Neutrophil (primary cell): ENCODE results near the gene EEPD1.

Experiments
- H3K27ac ChIP-seq: fragments of 200-600 bp; sonication (generic); 2 replicates; pipeline ENCODE4 v1.5.1; 2016; ENCODE audit warnings: mild to moderate bottlenecking, moderate library complexity
- H3K27me3 ChIP-seq: fragments of 200-600 bp; sonication (generic); 2 replicates; pipeline ENCODE4 v1.6.0; 2016; ENCODE audit warnings: mild to moderate bottlenecking
- H3K36me3 ChIP-seq: fragments of 200-600 bp; sonication (generic); 2 replicates; pipeline ENCODE4 v1.5.1; 2017
- H3K4me1 ChIP-seq, 2 experiments: fragments of 200-600 bp in 1 of 2; sonication (generic) in 1 of 2; 1 replicate in 1 of 2; 2 replicates in 1 of 2; pipeline versions ENCODE4 v1.5.1 to v1.6.1; 2013 to 2016; ENCODE audit warnings: low read depth in 1 of 2, low read length in 1 of 2, mild to moderate bottlenecking in 1 of 2, moderate library complexity in 1 of 2; ENCODE audit not compliant: control insufficient read depth in 1 of 2, insufficient read depth in 1 of 2
- H3K4me3 ChIP-seq, 2 experiments: fragments of 200-600 bp in 1 of 2; sonication (generic) in 1 of 2; 1 replicate in 1 of 2; 2 replicates in 1 of 2; pipeline ENCODE4 v1.5.1; 2013 to 2016; ENCODE audit warnings: low read depth in 1 of 2, low read length in 1 of 2, mild to moderate bottlenecking in 1 of 2, moderate library complexity in 1 of 2
- H3K9me3 ChIP-seq: fragments of 200-600 bp; sonication (generic); 2 replicates; pipeline ENCODE4 v1.5.1; 2016
- CTCF ChIP-seq: fragments of 200-600 bp; sonication (generic); IDR thresholded peaks from 2 replicates; pipeline ENCODE4 v1.5.1; 2016; ENCODE audit warnings: antibody characterized with exemption

EEPD1 gene

GRCh38 chr7:36132012-36132411, 21.0 kb upstream of the EEPD1 start:
- peaks cover 14 to 17% of the 10 kb centered on the region in 2 experiments for H3K4me1 ChIP-seq
- no peaks in the 10 kb centered on the region for H3K27me3 ChIP-seq
- no peak overlapping the region for H3K27ac ChIP-seq
- no peak overlapping the region for H3K4me3 ChIP-seq
- H3K9me3 ChIP-seq = no peaks in the 10 kb centered on the region
- no peak for TF ChIP-seq CTCF
- H3K36me3 ChIP-seq = no peaks in the 10 kb centered on the region

DNA sequence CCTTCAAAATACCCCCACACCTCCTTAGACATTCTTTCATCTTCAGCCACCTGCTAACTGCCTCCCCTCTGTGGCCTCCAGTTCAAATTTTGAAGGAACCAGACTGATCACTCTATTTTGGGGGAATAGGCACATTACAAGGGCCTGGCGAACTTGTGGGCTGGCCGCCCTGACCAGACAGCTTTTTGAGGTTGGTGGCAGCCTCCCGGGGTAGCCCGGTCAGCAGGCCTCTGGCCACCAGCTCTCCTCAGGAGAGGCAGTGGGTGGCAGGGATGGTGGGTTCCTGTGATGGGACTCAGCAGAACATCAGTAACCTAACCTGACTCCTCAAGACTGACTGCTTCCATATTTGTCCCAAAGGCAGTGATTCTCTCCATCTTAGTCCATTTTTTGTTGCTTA, 17.4 kb upstream of the EEPD1 start:
- H3K36me3 ChIP-seq = no peaks in the 10 kb centered on the region
- peaks cover 15 to 22% of the 10 kb centered on the region in 2 experiments for H3K4me1 ChIP-seq
- H3K27ac ChIP-seq = no peak overlapping the region
- no peak for TF ChIP-seq CTCF
- H3K4me3 ChIP-seq = no peak overlapping the region
- H3K9me3 ChIP-seq = no peaks in the 10 kb centered on the region
- no peaks in the 10 kb centered on the region for H3K27me3 ChIP-seq

DNA sequence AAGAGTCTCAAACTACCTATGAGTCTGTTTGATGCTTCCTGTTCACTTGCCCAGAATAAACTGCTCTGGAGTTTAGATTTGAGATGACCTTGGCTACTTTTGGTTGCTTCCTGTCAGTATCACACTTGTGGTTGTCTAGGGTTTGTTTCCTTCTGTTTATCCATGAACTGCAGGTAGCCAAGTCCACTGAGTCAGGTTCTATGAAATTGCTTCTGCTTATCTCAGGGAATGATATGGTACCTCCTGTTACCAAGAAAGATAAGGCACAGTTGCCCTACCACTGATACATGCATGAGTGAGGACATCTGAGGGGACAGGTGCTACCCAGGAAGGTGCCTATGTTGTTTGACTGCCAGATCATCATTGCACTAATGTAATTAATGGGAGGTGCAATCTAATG, 15.8 kb upstream of the EEPD1 start:
- H3K4me1 ChIP-seq = peaks cover 15 to 22% of the 10 kb centered on the region in 2 experiments
- no peak overlapping the region for H3K27ac ChIP-seq
- H3K36me3 ChIP-seq = no peaks in the 10 kb centered on the region
- no peaks in the 10 kb centered on the region for H3K9me3 ChIP-seq
- TF ChIP-seq CTCF = no peak
- no peak overlapping the region for H3K4me3 ChIP-seq
- H3K27me3 ChIP-seq = no peaks in the 10 kb centered on the region

DNA sequence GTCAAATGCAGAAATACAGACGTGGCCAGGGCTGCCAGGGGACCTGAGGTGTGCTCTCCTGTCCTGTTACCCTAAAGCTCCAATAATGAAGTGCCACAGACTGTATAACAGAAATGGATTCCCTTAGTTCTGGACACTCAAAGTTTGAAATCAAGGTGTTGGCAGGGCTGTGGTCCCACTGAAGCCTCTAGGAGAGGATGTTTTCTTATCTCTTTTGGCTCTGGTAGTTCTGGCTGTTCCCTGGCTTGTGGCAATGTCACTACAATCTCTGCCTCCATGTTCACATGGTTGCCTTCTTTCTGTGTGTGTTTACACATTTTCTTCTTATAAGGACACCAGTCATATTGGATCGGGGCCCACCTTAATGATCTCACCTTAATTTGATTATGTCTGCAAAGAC, 15.3 kb upstream of the EEPD1 start:
- no peak overlapping the region for H3K27ac ChIP-seq
- no peak overlapping the region for H3K4me3 ChIP-seq
- peaks cover 15 to 21% of the 10 kb centered on the region in 2 experiments for H3K4me1 ChIP-seq
- TF ChIP-seq CTCF = no peak
- H3K36me3 ChIP-seq = no peaks in the 10 kb centered on the region
- H3K9me3 ChIP-seq = no peaks in the 10 kb centered on the region
- H3K27me3 ChIP-seq = no peaks in the 10 kb centered on the region

DNA sequence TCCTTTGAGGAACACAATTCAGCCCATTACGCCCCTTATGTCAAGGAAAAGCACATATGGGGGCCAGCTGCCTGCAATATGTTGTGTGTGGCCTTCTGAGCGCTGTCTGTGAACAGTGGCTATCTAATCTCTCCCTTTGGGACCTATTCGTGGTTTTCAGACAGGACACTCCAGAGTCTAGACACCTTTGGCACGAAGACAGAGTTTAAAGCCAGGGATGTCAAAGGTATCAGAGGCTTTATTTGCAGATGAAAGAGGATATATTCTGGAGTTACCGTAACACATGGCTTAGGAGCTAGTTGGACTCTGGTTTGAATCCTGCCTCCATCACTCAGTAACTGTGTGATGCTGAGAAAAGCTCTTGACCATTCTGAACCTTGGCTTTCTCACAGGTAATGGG, 14.8 kb upstream of the EEPD1 start:
- H3K9me3 ChIP-seq = no peaks in the 10 kb centered on the region

More for the DNA sequence above, 14.8 kb upstream of the EEPD1 start:
- H3K27me3 ChIP-seq = no peaks in the 10 kb centered on the region
- no peak overlapping the region for H3K4me3 ChIP-seq
- peaks cover 16 to 20% of the 10 kb centered on the region in 2 experiments for H3K4me1 ChIP-seq
- H3K36me3 ChIP-seq = no peaks in the 10 kb centered on the region
- no peak for TF ChIP-seq CTCF
- no peak overlapping the region for H3K27ac ChIP-seq
